SK-N-MC (cell line): Measurements from ENCODE around the gene POPDC3.

Source experiments
- EZH2 ChIP-seq: fragments of 200-600 bp; sonication (generic); IDR thresholded peaks from one replicate; pipeline ENCODE4 v1.6.1; 2017; ENCODE audit warnings: antibody characterized with exemption
- POLR2AphosphoS5 ChIP-seq: IDR thresholded peaks from 2 replicates; pipeline ENCODE4 v1.6.1; 2012; ENCODE audit warnings: mild to moderate bottlenecking, low read depth, low read length, borderline replicate concordance

- TF ChIP-seq POLR2AphosphoS5, result no peak
- TF ChIP-seq EZH2, result no peak
Observed at GRCh38 chr6:105196076-105196475, 16.3 kb upstream of the POPDC3 start.
